A549 (cell line): ENCODE measurements around the gene KDM4B. TPM values are rescaled to one million over a fixed set of nuclear protein-coding genes. Genes with fewer than 3 reads are reported as not detected.
A peak's percentile ranks its signal among the peaks of the same experiment; 100 is the strongest.

Experiments used
- ATAC-seq, 2 experiments: fragments of 200-7000 bp in 1 of 2; fragments of >200 bp in 1 of 2; cut with Nextera tagmentation in 1 of 2; cut with Tn5 transposase in 1 of 2; 3 replicates each; pipeline versions ENCODE4 v1.8.0 to v1.9.1; 2018 to 2020; ENCODE audit warnings: mild to moderate bottlenecking in 1 of 2, moderate library complexity in 1 of 2
- CTCF ChIA-PET: fragments of 300-600 bp; sonication (Branson Sonifier 250); formaldehyde crosslinking; extraction: SDS; loops from one replicate; lab custom pipeline; 2021; ENCODE audit warnings: antibody characterized with exemption, inconsistent platforms; lab: Yijun Ruan, JAX
- POLR2A ChIA-PET: fragments of 350-600 bp; formaldehyde crosslinking; extraction: SDS; loops from one replicate; lab custom pipeline; 2021; ENCODE audit warnings: antibody characterized with exemption, inconsistent platforms; lab: Yijun Ruan, JAX
- DNase-seq, 2 experiments: peaks; one replicate each; pipeline versions ENCODE4 v3.0.0 to v3.0.0-alpha.2; 2011 to 2016; ENCODE audit warnings: low read depth in 1 of 2, low spot score in 1 of 2
- FAIRE-seq: peaks from 2 replicates; lab custom pipeline; 2011; peaks lifted over from hg19 to GRCh38; lab: Jason Lieb, UNC
- H3K27ac ChIP-seq, 2 experiments: fragments of >200 bp; sonication (Bioruptor Twin); formaldehyde crosslinking; 3 replicates each; pipeline ENCODE4 v1.5.1; 2016 to 2017
- H3K4me1 ChIP-seq: fragments of >200 bp; sonication (Bioruptor Twin); formaldehyde crosslinking; 3 replicates; pipeline ENCODE4 v1.6.1; 2016
- H3K4me2 ChIP-seq: fragments of >200 bp; sonication (Bioruptor Twin); formaldehyde crosslinking; 3 replicates; pipeline ENCODE4 v1.6.1; 2016
- H3K4me3 ChIP-seq: fragments of >200 bp; sonication (Bioruptor Twin); formaldehyde crosslinking; 3 replicates; pipeline ENCODE4 v1.5.1; 2016
- H3K9me3 ChIP-seq: fragments of >200 bp; sonication (Bioruptor Twin); formaldehyde crosslinking; 3 replicates; pipeline ENCODE4 v1.6.1; 2016
- CBX8 ChIP-seq: fragments of 200-600 bp; sonication (generic); IDR thresholded peaks from 2 replicates; pipeline ENCODE4 v1.6.1; 2016
- CEBPB ChIP-seq, 2 experiments: fragments of >200 bp in 1 of 2; sonication (Bioruptor Twin) in 1 of 2; formaldehyde crosslinking in 1 of 2; IDR thresholded peaks; 2 replicates each; pipeline ENCODE4 v1.6.1; 2012 to 2016
- CHD2 ChIP-seq: fragments of 150-350 bp; IDR thresholded peaks from 2 replicates; pipeline ENCODE4 v1.6.1; 2014; ENCODE audit warnings: low read length; ENCODE audit not compliant: partially characterized antibody
- CTCF ChIP-seq: fragments of >200 bp; sonication (Bioruptor Twin); formaldehyde crosslinking; IDR thresholded peaks from 3 replicates; pipeline ENCODE4 v1.5.1; 2016
- E2F6 ChIP-seq: IDR thresholded peaks from 2 replicates; pipeline ENCODE4 v1.6.1; 2012; ENCODE audit warnings: low read depth, borderline replicate concordance
- ELK1 ChIP-seq: fragments of 150-350 bp; IDR thresholded peaks from 2 replicates; pipeline ENCODE4 v1.6.1; 2014; ENCODE audit warnings: low read depth, mild to moderate bottlenecking, low read length
- HES2 ChIP-seq: fragments of >200 bp; sonication (Bioruptor Twin); formaldehyde crosslinking; IDR thresholded peaks from 2 replicates; pipeline ENCODE4 v1.6.1; 2016
- HOXA7 ChIP-seq: fragments of 250-450 bp; sonication (Bioruptor Pico); IDR thresholded peaks from 2 replicates; pipeline ENCODE4 v1.5.0; 2020; ENCODE audit warnings: mild to moderate bottlenecking, moderate library complexity
- HOXB5 ChIP-seq: fragments of 250-450 bp; sonication (Bioruptor Pico); IDR thresholded peaks from 2 replicates; pipeline ENCODE4 v1.5.0; 2020; ENCODE audit warnings: mild to moderate bottlenecking, moderate library complexity
- JUN ChIP-seq, 2 experiments: fragments of >200 bp; sonication (Bioruptor Twin); formaldehyde crosslinking; IDR thresholded peaks; 2 replicates in 1 of 2; 3 replicates in 1 of 2; pipeline ENCODE4 v1.6.1; 2016 to 2017
- KDM5A ChIP-seq: fragments of 200-600 bp; sonication (generic); IDR thresholded peaks from 2 replicates; pipeline ENCODE4 v1.6.1; 2016; ENCODE audit warnings: antibody characterized with exemption, mild to moderate bottlenecking
- NPAS2 ChIP-seq: fragments of 250-450 bp; sonication (Bioruptor Pico); IDR thresholded peaks from 2 replicates; pipeline ENCODE4 v1.8.0; 2022; ENCODE audit warnings: mild to moderate bottlenecking, moderate library complexity, borderline replicate concordance
- POLR2AphosphoS2 ChIP-seq: conservative IDR thresholded peaks from 2 replicates; pipeline ENCODE4 v1.6.1; 2012; ENCODE audit warnings: low read length, improper control_type of control experiment, inconsistent platforms
- RAD21 ChIP-seq, 2 experiments: fragments of >200 bp in 1 of 2; sonication (Bioruptor Twin) in 1 of 2; formaldehyde crosslinking in 1 of 2; IDR thresholded peaks in 1 of 2; conservative IDR thresholded peaks in 1 of 2; 2 replicates in 1 of 2; 3 replicates in 1 of 2; pipeline ENCODE4 v1.6.1; 2012 to 2018; ENCODE audit warnings: inconsistent platforms in 1 of 2
- RFX5 ChIP-seq: fragments of 450-650 bp; IDR thresholded peaks from 2 replicates; pipeline ENCODE4 v1.7.1; 2014; ENCODE audit warnings: antibody characterized with exemption, mild to moderate bottlenecking, moderate library complexity
- SMC3 ChIP-seq: fragments of >200 bp; sonication (Bioruptor Twin); formaldehyde crosslinking; IDR thresholded peaks from 3 replicates; pipeline ENCODE4 v1.6.1; 2018; ENCODE audit warnings: inconsistent platforms
- USF2 ChIP-seq: fragments of 450-650 bp; IDR thresholded peaks from 2 replicates; pipeline ENCODE4 v1.6.1; 2014; ENCODE audit warnings: antibody characterized with exemption
- ZSCAN20 ChIP-seq: fragments of 250-450 bp; sonication (Bioruptor Pico); IDR thresholded peaks from 2 replicates; pipeline ENCODE4 v1.8.0; 2022; ENCODE audit warnings: mild to moderate bottlenecking, moderate library complexity
- WGBS: methylation state at CpG from one replicate; pipeline ENCODE4 v1.1.6; 2017; ENCODE audit errors: missing lambda C conversion rate; 5-methylcytosine and 5-hydroxymethylcytosine counted together
- polyA plus RNA-seq, 4 experiments: library from polyadenylated mRNA; depleted of rRNA in 3 of 4; stranded (reverse); fragments of >200 nt; fragmentation: RNase III in 1 of 4; extraction: RNeasy Plus Mini Kit Qiagen cat#74134 plus additional on column Dnase treatment in 1 of 4; gene quantifications; 2 replicates in 3 of 4; 3 replicates in 1 of 4; pipeline ENCODE4 v1.2.3, GENCODE V29; 2011 to 2017

The KDM4B gene
- polyA plus RNA-seq, 2 of the 4 experiments (the other 2 are of a cell fraction), result 3.0 to 4.6 TPM

GRCh38 chr19:5030822-5031221, 61.9 kb downstream of the KDM4B start:
- FAIRE-seq (no peak), ATAC-seq (peak; percentile 15 to 27; a peak in 4 of 6 replicates), DNase-seq (no peak)
- no peak overlapping the region for H3K4me3 ChIP-seq
- ChIA-PET POLR2A (no interaction called here), CTCF (interaction anchor here (0.9 to 9.1 kb wide), 30 partner anchors 8 to 549 kb away, joined by 3 to 143 read pairs (median 4); partner anchors contain the start of gene PLIN3)
- H3K9me3 ChIP-seq, result no peaks in the 10 kb centered on the region
- no peak for TF ChIP-seq RFX5
- no peak for TF ChIP-seq JUN (IDR thresholded peaks at IDR 0.05)
- no peak for TF ChIP-seq KDM5A
- TF ChIP-seq CEBPB (IDR thresholded peaks at IDR 0.05), result no peak
- TF ChIP-seq NPAS2 (CRISPR knock-in tag), result no peak
- no peak for TF ChIP-seq ZSCAN20 (CRISPR knock-in tag)
- TF ChIP-seq POLR2AphosphoS2, result no peak
- no peak for TF ChIP-seq E2F6
- no peak for TF ChIP-seq USF2
- TF ChIP-seq HOXA7 (CRISPR knock-in tag), result no peak
- no peak for TF ChIP-seq HOXB5 (CRISPR knock-in tag)
- no peak for TF ChIP-seq HES2
- no peak for TF ChIP-seq CHD2
- no peak overlapping the region for H3K27ac ChIP-seq
- H3K4me1 ChIP-seq, result 0 out of 3 replicates have a peak, but pooled peaks cover 5% of the 10 kb centered on the region
- no peak overlapping the region for H3K4me2 ChIP-seq
- WGBS, result 90% methylated on average over 2 of the region's 13 CpGs

- no peak for FAIRE-seq
- POLR2A ChIA-PET, result interaction anchor here (0.6 kb wide), 1 partner anchor 120 kb away, joined by 3 read pairs; no protein-coding TSS in a partner anchor
- peak; percentile 92 to 95 for ATAC-seq
These were observed 62.6 kb downstream of the KDM4B start for GRCh38 chr19:5031231-5032100.

More at GRCh38 chr19:5031231-5032100, 62.6 kb downstream of the KDM4B start:
- Histone ChIP-seq H3K4me1 (0 out of 3 replicates have a peak, but pooled peaks cover 5% of the 10 kb centered on the region), H3K4me3 (no peak overlapping the region), H3K4me2 (no peak overlapping the region), H3K9me3 (no peaks in the 10 kb centered on the region), H3K27ac (no peak overlapping the region)
- CTCF ChIA-PET, result interaction anchor here (0.6 to 9.1 kb wide), 39 partner anchors 9 to 1838 kb away, joined by 3 to 143 read pairs (median 4); partner anchors contain the start of gene PLIN3
- DNase-seq, result peak; percentile 63 to 81
- peak; percentile 89 to 91 for TF ChIP-seq RAD21 (conservative IDR thresholded peaks at IDR 0.05 in 1 of 2, IDR thresholded peaks at IDR 0.05 in 1 of 2)
- peak; percentile 72 for TF ChIP-seq SMC3
- TF ChIP-seq CBX8, result no peak
- peak; percentile 72 for TF ChIP-seq CTCF
- no peak for TF ChIP-seq ELK1
- 59% methylated on average over 8 of the region's 29 CpGs for WGBS
